Omental fat pad (tissue), 4 donors: ENCODE data around the gene ARHGEF17. TPM values are rescaled to one million over a fixed set of nuclear protein-coding genes. Genes with fewer than 3 reads are reported as not detected.
A peak's percentile ranks its signal among the peaks of the same experiment; 100 is the strongest.

Experiments used
- ATAC-seq: fragments of 150-250 bp; one replicate; pipeline ENCODE4 v1.9.1; 2016; ENCODE audit warnings: mild to moderate bottlenecking, moderate library complexity; ENCODE audit not compliant: low FRiP score
- DNase-seq: peaks from one replicate; pipeline ENCODE4 v3.0.0-alpha.2; 2019; ENCODE audit warnings: low spot score
- CTCF ChIP-seq, 3 donors: fragments of 450-650 bp; IDR thresholded peaks; one replicate each; pipeline ENCODE4 v1.5.1; 2016 to 2017; ENCODE audit warnings: antibody characterized with exemption in 3 of 3, mild to moderate bottlenecking in 3 of 3, moderate library complexity in 2 of 3
- total RNA-seq, 4 donors: library from RNA; depleted of rRNA; stranded (reverse); fragments of >200 nt; gene quantifications; one replicate each; pipeline ENCODE4 v1.1.0, GENCODE V29; 2016

ARHGEF17 gene
- total RNA-seq, 4 donors from 2014 or later = 27.3 to 80.7 (median 31.9) TPM

GRCh38 chr11:73334384-73335203, 26.5 kb downstream of the ARHGEF17 start:
- DNase-seq (peak; percentile 89), ATAC-seq (peak; percentile 89)
- TF ChIP-seq CTCF (IDR thresholded peaks at IDR 0.05) = no peak

GRCh38 chr11:73335204-73335923, 27.3 kb downstream of the ARHGEF17 start:
- TF ChIP-seq CTCF (IDR thresholded peaks at IDR 0.05) = peak in 2 of 3 donors; percentile 55 to 77
- peak; percentile 84 for DNase-seq
- ATAC-seq = peak; percentile 64

GRCh38 chr11:73337846-73338245, 29.8 kb downstream of the ARHGEF17 start:
- ATAC-seq (no peak), DNase-seq (no peak)
- no peak for TF ChIP-seq CTCF (IDR thresholded peaks at IDR 0.05)

- ATAC-seq (no peak), DNase-seq (no peak)
- no peak for TF ChIP-seq CTCF (IDR thresholded peaks at IDR 0.05)
These were observed 30.2 kb downstream of the ARHGEF17 start for GRCh38 chr11:73338279-73338678.

- DNase-seq (no peak), ATAC-seq (no peak)
- TF ChIP-seq CTCF (IDR thresholded peaks at IDR 0.05) = no peak
These were observed 32.1 kb downstream of the ARHGEF17 start for GRCh38 chr11:73340164-73340563.

- no peak for TF ChIP-seq CTCF (IDR thresholded peaks at IDR 0.05)
- ATAC-seq (peak; percentile 22), DNase-seq (no peak)
These were observed 34.6 kb downstream of the ARHGEF17 start for GRCh38 chr11:73342633-73343032.
